ENCODE measurements around the gene GZF1. TPM values are rescaled to one million over a fixed set of nuclear protein-coding genes. Genes with fewer than 3 reads are reported as not detected.

The GZF1 gene
- total RNA-seq, 1 donor from 2014 or later: 14.6 TPM

Other genes starting within 250 kb of the GZF1 start
- gene NXT1, start 11.4 kb upstream of the GZF1 start, total RNA-seq: 18.8 TPM
- 8.4 TPM for gene NAPB, start 59.3 kb downstream of the GZF1 start, total RNA-seq
- gene CSTL1, start 77.5 kb downstream of the GZF1 start, total RNA-seq: not detected
- gene CST11, start 90.7 kb downstream of the GZF1 start, total RNA-seq: 0.96 TPM
- gene CST8, start 128.9 kb downstream of the GZF1 start, total RNA-seq: not detected
- gene CST9L, start 206.3 kb downstream of the GZF1 start, total RNA-seq: not detected
- not detected for gene CST9, start 243.7 kb downstream of the GZF1 start, total RNA-seq

All from mesenteric fat pad (tissue), 1 donor.